Measurements from ENCODE around the gene MLPH. TPM values are rescaled to one million over a fixed set of nuclear protein-coding genes. Genes with fewer than 3 reads are reported as not detected.

Gene MLPH
- polyA plus RNA-seq, 3 donors = not detected

GRCh38 chr2:237596520-237597195, 109.6 kb downstream of the MLPH start:
- no peaks in the 10 kb centered on the region for H3K36me3 ChIP-seq (replicated peaks in 1 of 2; ENCODE audit: control insufficient read depth in 1 of 2, insufficient read depth in 2 of 2, low read length in 2 of 2)
- Mint-ChIP-seq H3K36me3 (no peaks in the 10 kb centered on the region), H3K27me3 (ENCODE audit: low read depth in 3 of 3) (peaks cover 5 to 14% (median 6%) of the 10 kb centered on the region in 3 donors), H3K4me1 (peaks cover 23% of the 10 kb centered on the region), H3K9me3 (no peaks in the 10 kb centered on the region), H3K27ac (peak overlapping the region in 3 of 7 donors; percentile 54 to 76 (median 61)), H3K4me3 (no peak overlapping the region)
- H2AFZ ChIP-seq (ENCODE audit: insufficient read depth, low read depth, low read length, poor library complexity, severe bottlenecking) = no peak overlapping the region
- H3K4me2 ChIP-seq (replicated peaks; ENCODE audit: extremely low read depth, low read length, poor library complexity, severe bottlenecking) = no peak overlapping the region
- DNase-seq = no peak
- no peaks in the 10 kb centered on the region for H3K79me2 ChIP-seq (ENCODE audit: insufficient read depth, low read length)
- no peak overlapping the region for H3K27ac ChIP-seq (ENCODE audit: low read depth in 1 of 2, low read length in 2 of 2)
- H4K20me1 ChIP-seq (ENCODE audit: insufficient read depth, low read length) = no peaks in the 10 kb centered on the region
- no peak overlapping the region for H3K9ac ChIP-seq (ENCODE audit: insufficient read depth, low read length, poor library complexity, severe bottlenecking)
- intact Hi-C loops (cut with micrococcal nuclease) = loop anchor here in 1 of 2 donors (5.0 kb wide), 1 partner anchor 151 kb away; no protein-coding TSS in a partner anchor
- 79% methylated on average over 12 of the region's 13 CpGs for WGBS (ENCODE audit: insufficient coverage)
- peaks cover 5 to 12% of the 10 kb centered on the region in 2 donors for H3K4me1 ChIP-seq (ENCODE audit: control insufficient read depth in 1 of 2, insufficient read depth in 2 of 2, low read length in 2 of 2)
- no peaks in the 10 kb centered on the region for H3K27me3 ChIP-seq (ENCODE audit: control insufficient read depth in 2 of 2, insufficient read depth in 2 of 2, low read length in 2 of 2)
- H3K4me3 ChIP-seq (replicated peaks in 1 of 3; ENCODE audit: low read depth in 2 of 3, low read length in 3 of 3) = no peak overlapping the region
- no peaks in the 10 kb centered on the region for H3K9me3 ChIP-seq (replicated peaks in 1 of 2; ENCODE audit: control insufficient read depth in 1 of 2, insufficient read depth in 1 of 2, low read length in 2 of 2)
- no peak for TF ChIP-seq CTCF (IDR thresholded peaks at IDR 0.05)

- no peaks in the 10 kb centered on the region for H3K9me3 Mint-ChIP-seq
- peaks cover 21% of the 10 kb centered on the region for H3K4me1 Mint-ChIP-seq
- H3K27me3 Mint-ChIP-seq (ENCODE audit: low read depth in 3 of 3) = peaks cover 6 to 14% (median 9%) of the 10 kb centered on the region in 3 donors
- no peaks in the 10 kb centered on the region for H3K9me3 ChIP-seq (replicated peaks in 1 of 2; ENCODE audit: control insufficient read depth in 1 of 2, insufficient read depth in 1 of 2, low read length in 2 of 2)
- H3K27me3 ChIP-seq (ENCODE audit: control insufficient read depth in 2 of 2, insufficient read depth in 2 of 2, low read length in 2 of 2) = no peaks in the 10 kb centered on the region
- H3K79me2 ChIP-seq (ENCODE audit: insufficient read depth, low read length) = no peaks in the 10 kb centered on the region
- H3K4me1 ChIP-seq (ENCODE audit: control insufficient read depth in 1 of 2, insufficient read depth in 2 of 2, low read length in 2 of 2) = peaks cover 4 to 9% of the 10 kb centered on the region in 2 donors
- H3K9ac ChIP-seq (ENCODE audit: insufficient read depth, low read length, poor library complexity, severe bottlenecking) = no peak overlapping the region
- no peak overlapping the region for H2AFZ ChIP-seq (ENCODE audit: insufficient read depth, low read depth, low read length, poor library complexity, severe bottlenecking)
- H3K4me2 ChIP-seq (replicated peaks; ENCODE audit: extremely low read depth, low read length, poor library complexity, severe bottlenecking) = no peak overlapping the region
- H3K4me3 Mint-ChIP-seq = no peak overlapping the region
- intact Hi-C loops (cut with micrococcal nuclease) = loop anchor here in 1 of 2 donors (5.0 kb wide), 1 partner anchor 150 kb away; no protein-coding TSS in a partner anchor
- no peak for TF ChIP-seq CTCF (IDR thresholded peaks at IDR 0.05)
- WGBS (ENCODE audit: insufficient coverage) = 89% methylated on average over 25 of the region's 29 CpGs
- H3K27ac ChIP-seq (ENCODE audit: low read depth in 1 of 2, low read length in 2 of 2) = no peak overlapping the region
- H3K36me3 ChIP-seq (replicated peaks in 1 of 2; ENCODE audit: control insufficient read depth in 1 of 2, insufficient read depth in 2 of 2, low read length in 2 of 2) = no peaks in the 10 kb centered on the region
- no peak for DNase-seq
- no peaks in the 10 kb centered on the region for H4K20me1 ChIP-seq (ENCODE audit: insufficient read depth, low read length)
- H3K27ac Mint-ChIP-seq = peak overlapping the region in 2 of 7 donors; percentile 46 to 68
- no peak overlapping the region for H3K4me3 ChIP-seq (replicated peaks in 1 of 3; ENCODE audit: low read depth in 2 of 3, low read length in 3 of 3)
- H3K36me3 Mint-ChIP-seq = no peaks in the 10 kb centered on the region
Observed at GRCh38 chr2:237597196-237598145, 110.4 kb downstream of the MLPH start.

Measured in CD14-positive monocyte (primary cell).